Adrenal gland (tissue), 12 donors: ENCODE results near the gene GLB1L3. TPM values are rescaled to one million over a fixed set of nuclear protein-coding genes. Genes with fewer than 3 reads are reported as not detected.

Experiments
- DNase-seq, 7 donors: peaks; one replicate each; pipeline ENCODE4 v3.0.0-alpha.2; 2019 to 2020
- H3K27ac ChIP-seq, 5 donors: fragments of 200-600 bp; sonication (generic) in 4 of 5; 1 replicate in 3 of 5; 2 replicates in 2 of 5; pipeline versions ENCODE4 v1.5.1 to v1.8.0; 2016 to 2020; ENCODE audit warnings: mild to moderate bottlenecking in 1 of 5
- H3K27me3 ChIP-seq: fragments of 200-600 bp; 2 replicates; pipeline ENCODE4 v1.8.0; 2021
- H3K36me3 ChIP-seq, 2 donors: fragments of 200-600 bp; replicated peaks in 1 of 2; 1 replicate in 1 of 2; 2 replicates in 1 of 2; pipeline versions ENCODE4 v1.5.1 to v1.8.0; 2018 to 2022
- H3K4me1 ChIP-seq, 2 donors: fragments of 200-600 bp; replicated peaks in 1 of 2; 1 replicate in 1 of 2; 2 replicates in 1 of 2; pipeline versions ENCODE4 v1.5.1 to v1.8.0; 2018 to 2021
- H3K4me3 ChIP-seq, 4 donors: fragments of 200-600 bp; sonication (generic) in 3 of 4; one replicate each; pipeline ENCODE4 v1.5.1; 2016 to 2018
- H3K9me3 ChIP-seq, 3 donors: fragments of 200-600 bp; sonication (generic) in 1 of 3; replicated peaks in 1 of 3; 1 replicate in 2 of 3; 2 replicates in 1 of 3; pipeline versions ENCODE4 v1.5.1 to v1.8.0; 2016 to 2021
- POLR2A ChIP-seq, 2 donors: fragments of 450-650 bp; IDR thresholded peaks; one replicate each; pipeline ENCODE4 v1.6.1; 2017; ENCODE audit warnings: antibody characterized with exemption in 2 of 2, mild to moderate bottlenecking in 2 of 2, moderate library complexity in 1 of 2
- WGBS, 4 donors: extraction: QIAGEN DNeasy Blood & Tissue Kit in 2 of 4; methylation state at CpG; one replicate each; pipeline versions ENCODE4 v1.1.5 to v1.1.7; 2013 to 2017; 5-methylcytosine and 5-hydroxymethylcytosine counted together
- intact Hi-C, 2 donors: fragments of 100-400 bp; cut with DNase I; formaldehyde crosslinking; loops; one replicate each; pipeline versions ENCODE4 v1.14.1 to v1.15.0; 2022 to 2023
- polyA plus RNA-seq, 3 donors: library from polyadenylated mRNA; stranded (reverse); fragments of 200-250 nt in 2 of 3; fragments of 350-450 nt in 1 of 3; fragmentation: Illumina TruSeq in 1 of 3; extraction: RNeasy Lipid Tissue Mini Kit (QIAGEN cat#74804) in 1 of 3; gene quantifications; one replicate each; pipeline ENCODE4 v1.2.3, GENCODE V29; 2013 to 2014
- total RNA-seq, 9 donors: library from RNA; depleted of rRNA in 4 of 9; stranded (reverse); fragments of >200 nt in 4 of 9; fragments of 120-200 nt in 1 of 9; fragmentation: NEBNext Ultra II Directional in 1 of 9; extraction: Animal tissue kit (Norgen Biotek cat#: 25700) in 1 of 9; gene quantifications; one replicate each; pipeline versions ENCODE4 v1.1.0 to v1.2.4, GENCODE V29; 2013 to 2023
- TF ChIP-seq, protein P1 (sequence below), 6 experiments: fragments of 450-650 bp in 4 of 6; fragments of 200-600 bp in 2 of 6; sonication (generic) in 1 of 6; IDR thresholded peaks; 1 replicate in 5 of 6; 2 replicates in 1 of 6; pipeline versions ENCODE4 v1.5.1 to v1.8.0; 2016 to 2021; ENCODE audit warnings: antibody characterized with exemption in 6 of 6, mild to moderate bottlenecking in 2 of 6, moderate library complexity in 1 of 6
- donor health status: healthy with polysubstance abuse.
- donor health status: Bipolar disorder and iron deficiency.
- donor health status: DM: yes; HTN: yes; CAD: no.
- donor health status: DM: no; HTN: no; CAD: no.
- donor health status: DM: no; HTN: no; CAD: no.
- donor health status: DM: yes; HTN: yes; CAD: no.

Gene GLB1L3
- total and polyA plus RNA-seq, 12 donors: 0.06 to 1.4 (median 0.51) TPM; not detected in 5

- intact Hi-C loops: no loop called here
- Histone ChIP-seq H3K27ac (no peak overlapping the region), H3K27me3 (no peaks in the 10 kb centered on the region), H3K9me3 (no peaks in the 10 kb centered on the region), H3K36me3 (no peaks in the 10 kb centered on the region), H3K4me3 (no peak overlapping the region), H3K4me1 (no peaks in the 10 kb centered on the region)
- DNase-seq: no peak
- WGBS, 4 donors: 57 to 84% (median 83%) methylated on average over 4 of the region's 4 CpGs
- TF ChIP-seq POLR2A (IDR thresholded peaks at IDR 0.05): no peak
- TF ChIP-seq, protein P1, sequence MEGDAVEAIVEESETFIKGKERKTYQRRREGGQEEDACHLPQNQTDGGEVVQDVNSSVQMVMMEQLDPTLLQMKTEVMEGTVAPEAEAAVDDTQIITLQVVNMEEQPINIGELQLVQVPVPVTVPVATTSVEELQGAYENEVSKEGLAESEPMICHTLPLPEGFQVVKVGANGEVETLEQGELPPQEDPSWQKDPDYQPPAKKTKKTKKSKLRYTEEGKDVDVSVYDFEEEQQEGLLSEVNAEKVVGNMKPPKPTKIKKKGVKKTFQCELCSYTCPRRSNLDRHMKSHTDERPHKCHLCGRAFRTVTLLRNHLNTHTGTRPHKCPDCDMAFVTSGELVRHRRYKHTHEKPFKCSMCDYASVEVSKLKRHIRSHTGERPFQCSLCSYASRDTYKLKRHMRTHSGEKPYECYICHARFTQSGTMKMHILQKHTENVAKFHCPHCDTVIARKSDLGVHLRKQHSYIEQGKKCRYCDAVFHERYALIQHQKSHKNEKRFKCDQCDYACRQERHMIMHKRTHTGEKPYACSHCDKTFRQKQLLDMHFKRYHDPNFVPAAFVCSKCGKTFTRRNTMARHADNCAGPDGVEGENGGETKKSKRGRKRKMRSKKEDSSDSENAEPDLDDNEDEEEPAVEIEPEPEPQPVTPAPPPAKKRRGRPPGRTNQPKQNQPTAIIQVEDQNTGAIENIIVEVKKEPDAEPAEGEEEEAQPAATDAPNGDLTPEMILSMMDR (IDR thresholded peaks at IDR 0.05): no peak
Observed at GRCh38 chr11:134289167-134289566, 13.0 kb downstream of the GLB1L3 start.

GRCh38 chr11:134289789-134290188, 13.6 kb downstream of the GLB1L3 start:
- intact Hi-C loops: no loop called here
- TF ChIP-seq POLR2A (IDR thresholded peaks at IDR 0.05): no peak

GRCh38 chr11:134290646-134291045, 14.5 kb downstream of the GLB1L3 start:
- no peak for DNase-seq
- intact Hi-C loops: no loop called here
- no peaks in the 10 kb centered on the region for H3K36me3 ChIP-seq
- 82 to 91% (median 84%) methylated on average over 7 of the region's 7 CpGs for WGBS, 4 donors
- no peaks in the 10 kb centered on the region for H3K27me3 ChIP-seq
- no peak for TF ChIP-seq POLR2A (IDR thresholded peaks at IDR 0.05)
- TF ChIP-seq, protein P1 (IDR thresholded peaks at IDR 0.05): no peak
- H3K4me3 ChIP-seq: no peak overlapping the region
- no peak overlapping the region for H3K27ac ChIP-seq
- H3K4me1 ChIP-seq: no peaks in the 10 kb centered on the region
- no peaks in the 10 kb centered on the region for H3K9me3 ChIP-seq

More at GRCh38 chr11:134289789-134290188, 13.6 kb downstream of the GLB1L3 start:
- no peak for DNase-seq
- 53 to 64% (median 57%) methylated on average over 9 to 12 of the region's 12 CpGs for whole genome bisulfite sequencing, 4 donors
- no peaks in the 10 kb centered on the region for H3K36me3 ChIP-seq
- no peaks in the 10 kb centered on the region for H3K4me1 ChIP-seq
- no peak overlapping the region for H3K4me3 ChIP-seq
- H3K27me3 ChIP-seq: no peaks in the 10 kb centered on the region
- H3K9me3 ChIP-seq: no peaks in the 10 kb centered on the region
- no peak overlapping the region for H3K27ac ChIP-seq

- no peak for DNase-seq
- Histone ChIP-seq H3K9me3 (no peaks in the 10 kb centered on the region), H3K27ac (no peak overlapping the region), H3K27me3 (no peaks in the 10 kb centered on the region), H3K36me3 (no peaks in the 10 kb centered on the region), H3K4me3 (no peak overlapping the region), H3K4me1 (no peaks in the 10 kb centered on the region)
- intact Hi-C loops: no loop called here
- 74 to 89% (median 88%) methylated on average over 6 of the region's 6 CpGs for WGBS, 4 donors
- TF ChIP-seq, protein P1 (IDR thresholded peaks at IDR 0.05): no peak
- no peak for TF ChIP-seq POLR2A (IDR thresholded peaks at IDR 0.05)
Observed at GRCh38 chr11:134291196-134291595, 15.0 kb downstream of the GLB1L3 start.

GRCh38 chr11:134292661-134293060, 16.5 kb downstream of the GLB1L3 start:
- TF ChIP-seq, protein P1 (IDR thresholded peaks at IDR 0.05): no peak
- TF ChIP-seq POLR2A (IDR thresholded peaks at IDR 0.05): no peak
- no peaks in the 10 kb centered on the region for H3K27me3 ChIP-seq
- WGBS, 4 donors: 71 to 86% (median 78%) methylated on average over 1 to 15 of the region's 15 CpGs
- no peak overlapping the region for H3K4me3 ChIP-seq
- H3K36me3 ChIP-seq: no peaks in the 10 kb centered on the region
- DNase-seq: no peak
- no peaks in the 10 kb centered on the region for H3K4me1 ChIP-seq
- no peak overlapping the region for H3K27ac ChIP-seq
- no peaks in the 10 kb centered on the region for H3K9me3 ChIP-seq
- intact Hi-C loops: no loop called here
